ENCODE results near the gene GALNT12.
A peak's percentile ranks its signal among the peaks of the same experiment; 100 is the strongest.

Gene GALNT12

GRCh38 chr9:98805506-98806272 is 1.8 kb upstream of the GALNT12 start:
- peak; percentile 63 for DNase-seq (ENCODE audit: low read depth)
- TF ChIP-seq CTCF (conservative IDR thresholded peaks at IDR 0.05; ENCODE audit: low read length), result no peak
- H3K4me3 ChIP-seq (ENCODE audit: low read length), result no peak overlapping the region

GRCh38 chr9:98806394-98807035 is 955 bp upstream of the GALNT12 start:
- peak; percentile 9 for DNase-seq (ENCODE audit: low read depth)
- TF ChIP-seq CTCF (conservative IDR thresholded peaks at IDR 0.05; ENCODE audit: low read length), result peak; percentile 47
- H3K4me3 ChIP-seq (ENCODE audit: low read length), result no peak overlapping the region

GRCh38 chr9:98807814-98808195 is 335 bp downstream of the GALNT12 start:
- no peak for DNase-seq (ENCODE audit: low read depth)
- no peak for TF ChIP-seq CTCF (conservative IDR thresholded peaks at IDR 0.05; ENCODE audit: low read length)
- H3K4me3 ChIP-seq (ENCODE audit: low read length), result peak overlapping the region; percentile 56

GRCh38 chr9:98808411-98808815 is 943 bp downstream of the GALNT12 start:
- DNase-seq (ENCODE audit: low read depth), result no peak
- no peak for TF ChIP-seq CTCF (conservative IDR thresholded peaks at IDR 0.05; ENCODE audit: low read length)
- peak overlapping the region; percentile 56 for H3K4me3 ChIP-seq (ENCODE audit: low read length)

DNA sequence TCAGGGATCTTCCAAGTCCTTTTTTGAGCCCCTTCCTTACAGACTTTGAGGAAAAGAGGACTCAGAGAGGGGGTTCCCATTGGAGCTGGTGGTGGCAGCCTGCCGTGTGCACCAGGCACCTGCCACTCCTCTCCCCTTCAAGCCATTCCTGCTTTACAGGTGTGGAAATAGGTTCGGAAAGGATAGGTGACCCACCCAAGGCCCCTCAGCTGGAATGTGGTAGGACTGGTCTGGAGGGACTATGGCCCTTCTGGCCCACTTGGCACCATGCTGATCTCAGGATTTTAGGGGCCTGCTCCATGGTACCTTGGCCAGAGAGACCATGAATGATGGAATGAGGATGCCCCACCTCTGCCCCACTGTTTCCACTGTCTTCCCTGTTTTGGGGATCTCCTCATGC is 1.4 kb downstream of the GALNT12 start:
- TF ChIP-seq CTCF (conservative IDR thresholded peaks at IDR 0.05; ENCODE audit: low read length), result no peak
- H3K4me3 ChIP-seq (ENCODE audit: low read length), result no peak overlapping the region

GRCh38 chr9:98809311-98810101 is 2.0 kb downstream of the GALNT12 start:
- TF ChIP-seq CTCF (conservative IDR thresholded peaks at IDR 0.05; ENCODE audit: low read length), result no peak
- H3K4me3 ChIP-seq (ENCODE audit: low read length), result no peak overlapping the region
- DNase-seq (ENCODE audit: low read depth), result no peak

More for the DNA sequence above, 1.4 kb downstream of the GALNT12 start:
- DNase-seq (ENCODE audit: low read depth), result no peak

Measured in AG10803 (cell line).